Measurements from ENCODE around the gene KRTAP9-3. TPM values are rescaled to one million over a fixed set of nuclear protein-coding genes. Genes with fewer than 3 reads are reported as not detected.
"Not testable (repeated sequence)": the region's sequence is repeated elsewhere in the genome, so short reads cannot be mapped to it uniquely, and the experiment has no call there.

The KRTAP9-3 gene
- total RNA-seq, 1 donor from 2014 or later = not detected

DNA sequence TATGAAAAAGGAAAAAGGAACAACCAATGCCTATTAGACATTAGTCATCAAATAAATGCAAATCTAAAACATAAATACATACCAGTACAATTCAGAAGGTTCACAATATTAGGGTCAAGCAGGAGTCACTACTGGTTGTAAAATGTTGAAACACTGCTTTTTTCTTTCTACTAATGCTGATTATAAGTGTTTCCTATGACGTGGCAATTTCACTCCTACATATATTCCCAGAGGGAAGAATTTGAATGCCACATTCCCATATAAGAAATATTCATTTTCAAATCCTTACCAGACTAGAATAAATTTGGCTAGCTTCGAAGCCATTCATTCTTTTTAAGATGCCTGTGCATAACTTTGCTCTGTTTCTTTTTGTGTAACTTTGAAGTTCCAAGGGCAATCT, 8.4 kb upstream of the KRTAP9-3 start:
- intact Hi-C loops (cut with DNase I) = no loop called here
- Histone ChIP-seq H3K9me3 (no peaks in the 10 kb centered on the region), H3K27ac (no peak overlapping the region), H3K36me3 (no peaks in the 10 kb centered on the region), H3K4me1 (no peaks in the 10 kb centered on the region), H3K27me3 (ENCODE audit: low read depth) (peaks cover 7% of the 10 kb centered on the region), H3K4me3 (no peak overlapping the region)
- TF ChIP-seq, protein P1, sequence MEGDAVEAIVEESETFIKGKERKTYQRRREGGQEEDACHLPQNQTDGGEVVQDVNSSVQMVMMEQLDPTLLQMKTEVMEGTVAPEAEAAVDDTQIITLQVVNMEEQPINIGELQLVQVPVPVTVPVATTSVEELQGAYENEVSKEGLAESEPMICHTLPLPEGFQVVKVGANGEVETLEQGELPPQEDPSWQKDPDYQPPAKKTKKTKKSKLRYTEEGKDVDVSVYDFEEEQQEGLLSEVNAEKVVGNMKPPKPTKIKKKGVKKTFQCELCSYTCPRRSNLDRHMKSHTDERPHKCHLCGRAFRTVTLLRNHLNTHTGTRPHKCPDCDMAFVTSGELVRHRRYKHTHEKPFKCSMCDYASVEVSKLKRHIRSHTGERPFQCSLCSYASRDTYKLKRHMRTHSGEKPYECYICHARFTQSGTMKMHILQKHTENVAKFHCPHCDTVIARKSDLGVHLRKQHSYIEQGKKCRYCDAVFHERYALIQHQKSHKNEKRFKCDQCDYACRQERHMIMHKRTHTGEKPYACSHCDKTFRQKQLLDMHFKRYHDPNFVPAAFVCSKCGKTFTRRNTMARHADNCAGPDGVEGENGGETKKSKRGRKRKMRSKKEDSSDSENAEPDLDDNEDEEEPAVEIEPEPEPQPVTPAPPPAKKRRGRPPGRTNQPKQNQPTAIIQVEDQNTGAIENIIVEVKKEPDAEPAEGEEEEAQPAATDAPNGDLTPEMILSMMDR (IDR thresholded peaks at IDR 0.05) = no peak
- DNase-seq = no peak
- no peak for ATAC-seq

DNA sequence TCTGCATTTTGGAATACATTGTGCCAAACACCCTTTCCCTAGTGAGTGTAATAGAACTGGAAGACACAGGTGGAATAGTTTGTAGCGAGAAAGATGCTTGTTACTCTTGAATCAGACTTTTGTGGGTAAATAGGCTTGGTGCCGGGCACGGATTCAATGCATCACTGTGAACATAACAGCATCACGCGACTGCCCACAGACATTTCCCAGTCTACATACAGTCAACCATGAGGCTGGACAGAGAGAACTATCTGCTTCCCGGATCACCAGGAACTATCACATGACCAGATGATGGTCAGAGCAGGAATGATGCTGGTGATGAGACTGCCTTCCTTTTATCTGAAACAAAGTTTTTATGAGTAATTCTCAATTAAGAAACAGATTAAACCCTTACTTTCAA, 6.2 kb upstream of the KRTAP9-3 start:
- H3K27me3 ChIP-seq (ENCODE audit: low read depth) = peaks cover 7% of the 10 kb centered on the region
- intact Hi-C loops (cut with DNase I) = no loop called here
- DNase-seq (no peak), ATAC-seq (no peak)
- H3K27ac ChIP-seq = no peak overlapping the region
- H3K4me1 ChIP-seq = no peaks in the 10 kb centered on the region
- no peaks in the 10 kb centered on the region for H3K9me3 ChIP-seq
- H3K36me3 ChIP-seq = no peaks in the 10 kb centered on the region
- TF ChIP-seq, protein P1 (IDR thresholded peaks at IDR 0.05) = no peak
- H3K4me3 ChIP-seq = no peak overlapping the region

DNA sequence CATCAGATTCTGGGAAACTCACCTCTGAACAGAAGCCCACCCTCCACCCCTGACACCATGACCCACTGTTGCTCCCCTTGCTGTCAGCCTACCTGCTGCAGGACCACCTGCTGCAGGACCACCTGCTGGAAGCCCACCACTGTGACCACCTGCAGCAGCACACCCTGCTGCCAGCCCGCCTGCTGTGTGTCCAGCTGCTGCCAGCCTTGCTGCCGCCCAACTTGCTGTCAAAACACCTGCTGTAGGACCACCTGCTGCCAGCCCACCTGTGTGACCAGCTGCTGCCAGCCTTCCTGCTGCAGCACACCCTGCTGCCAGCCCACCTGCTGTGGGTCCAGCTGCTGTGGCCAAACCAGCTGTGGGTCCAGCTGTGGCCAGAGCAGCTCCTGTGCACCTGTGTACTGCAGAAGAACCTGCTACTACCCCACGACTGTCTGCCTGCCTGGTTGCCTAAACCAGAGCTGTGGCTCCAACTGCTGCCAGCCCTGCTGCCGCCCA, 5.6 kb upstream of the KRTAP9-3 start, which contains the start of gene KRTAP9-2:
TSS of gene KRTAP9-2 (plus strand) at position 51 of the 498 bp plus-strand sequence. CDS start at position 58, 7 bp downstream.
- intact Hi-C loops (cut with DNase I); H3K4me1 ChIP-seq; H3K9me3 ChIP-seq; H3K27me3 ChIP-seq (ENCODE audit: low read depth); H3K36me3 ChIP-seq; ATAC-seq; H3K4me3 ChIP-seq; H3K27ac ChIP-seq; DNase-seq: not testable (repeated sequence)

DNA sequence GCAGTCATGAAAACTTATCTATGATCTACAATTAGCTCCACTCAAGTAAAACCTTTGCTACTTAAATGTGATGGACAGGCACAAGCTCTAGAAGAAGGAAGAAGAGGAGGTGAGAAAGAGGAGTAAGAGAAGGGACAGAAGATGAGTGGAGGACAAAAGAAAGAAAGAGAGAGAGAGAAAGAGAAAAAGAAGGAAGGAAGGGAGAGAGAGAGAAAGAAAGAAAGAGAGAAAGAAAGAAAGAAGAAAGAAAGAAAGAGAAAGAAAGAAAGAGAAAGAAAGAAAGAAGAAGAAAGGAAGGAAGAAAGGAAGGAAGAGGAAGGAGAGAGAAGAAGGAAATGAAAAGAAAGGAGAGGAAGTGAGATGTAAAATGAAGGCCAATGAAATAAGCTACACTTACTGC, 2.2 kb upstream of the KRTAP9-3 start:
- no peaks in the 10 kb centered on the region for H3K9me3 ChIP-seq
- DNase-seq (no peak), ATAC-seq (no peak)
- H3K27me3 ChIP-seq (ENCODE audit: low read depth) = peaks cover 16% of the 10 kb centered on the region
- intact Hi-C loops (cut with DNase I) = no loop called here
- no peaks in the 10 kb centered on the region for H3K36me3 ChIP-seq
- H3K27ac ChIP-seq = no peak overlapping the region
- H3K4me1 ChIP-seq = no peaks in the 10 kb centered on the region
- no peak overlapping the region for H3K4me3 ChIP-seq
- TF ChIP-seq, protein P1 (IDR thresholded peaks at IDR 0.05) = no peak

DNA sequence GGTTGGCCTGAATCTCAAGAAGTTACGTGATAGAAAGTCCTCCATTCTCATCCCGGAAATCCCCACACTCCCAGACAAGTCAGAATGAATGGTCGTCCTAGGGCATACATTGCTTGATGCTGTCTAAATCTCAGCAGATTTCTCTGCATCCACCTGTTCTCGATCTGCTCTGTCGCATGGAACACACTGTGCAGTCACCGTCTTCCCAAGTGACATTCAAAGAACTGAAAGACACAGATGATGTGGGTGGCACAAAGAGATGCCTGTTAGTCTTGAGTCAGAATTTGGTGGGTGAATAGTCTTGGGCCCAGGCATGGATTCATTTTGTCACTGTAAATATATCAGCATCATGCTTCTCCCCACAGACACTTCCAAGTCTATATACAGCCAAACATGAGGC, 518 bp upstream of the KRTAP9-3 start:
- Histone ChIP-seq H3K4me3 (no peak overlapping the region), H3K4me1 (no peaks in the 10 kb centered on the region), H3K36me3 (no peaks in the 10 kb centered on the region), H3K9me3 (no peaks in the 10 kb centered on the region), H3K27me3 (ENCODE audit: low read depth) (peaks cover 16% of the 10 kb centered on the region), H3K27ac (no peak overlapping the region)
- TF ChIP-seq, protein P1 (IDR thresholded peaks at IDR 0.05) = no peak
- intact Hi-C loops (cut with DNase I) = no loop called here
- no peak for ATAC-seq
- DNase-seq = no peak

DNA sequence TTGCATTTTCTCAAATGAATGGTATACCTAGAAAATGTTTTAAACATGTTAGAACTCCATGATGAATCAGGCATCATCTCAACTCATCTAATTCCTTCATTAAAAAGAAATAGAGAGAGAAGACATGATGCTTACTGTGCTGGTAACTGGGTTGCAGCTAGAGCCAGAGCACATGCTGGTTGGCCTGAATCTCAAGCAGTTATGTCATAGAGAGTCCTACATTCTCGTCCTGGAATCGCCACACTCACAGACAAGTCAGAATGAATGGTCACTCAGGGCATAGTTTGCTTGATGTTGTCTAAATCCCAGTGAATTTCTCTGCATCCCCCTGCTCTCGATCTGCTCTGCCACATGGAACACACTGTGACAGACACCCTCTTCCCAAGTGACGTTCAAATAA, 4.9 kb downstream of the KRTAP9-3 start:
- H3K36me3 ChIP-seq; DNase-seq; H3K27me3 ChIP-seq (ENCODE audit: low read depth); intact Hi-C loops (cut with DNase I); ATAC-seq; H3K9me3 ChIP-seq; H3K4me1 ChIP-seq; H3K4me3 ChIP-seq; H3K27ac ChIP-seq: not testable (repeated sequence)

DNA sequence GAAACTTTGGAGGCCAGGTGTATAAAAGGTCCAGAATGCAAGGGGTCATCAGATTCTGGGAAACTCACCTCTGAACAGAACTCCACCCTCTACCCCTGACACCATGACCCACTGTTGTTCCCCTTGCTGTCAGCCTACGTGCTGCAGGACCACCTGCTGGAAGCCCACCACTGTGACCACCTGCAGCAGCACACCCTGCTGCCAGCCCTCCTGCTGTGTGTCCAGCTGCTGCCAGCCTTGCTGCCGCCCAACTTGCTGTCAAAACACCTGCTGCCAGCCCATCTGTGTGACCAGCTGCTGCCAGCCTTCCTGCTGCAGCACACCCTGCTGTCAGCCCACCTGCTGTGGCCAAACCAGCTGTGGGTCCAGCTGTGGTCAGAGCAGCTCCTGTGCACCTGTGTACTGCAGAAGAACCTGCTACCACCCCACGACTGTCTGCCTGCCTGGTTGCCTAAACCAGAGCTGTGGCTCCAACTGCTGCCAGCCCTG, 5.7 kb downstream of the KRTAP9-3 start, which contains the start of gene KRTAP9-8:
TSS of gene KRTAP9-8 (plus strand) at position 51 of the 489 bp plus-strand sequence. CDS start at position 104, 53 bp downstream.
- ATAC-seq; H3K36me3 ChIP-seq; H3K4me3 ChIP-seq; H3K9me3 ChIP-seq; H3K27me3 ChIP-seq (ENCODE audit: low read depth); intact Hi-C loops (cut with DNase I); H3K4me1 ChIP-seq; H3K27ac ChIP-seq; DNase-seq: not testable (repeated sequence)

DNA sequence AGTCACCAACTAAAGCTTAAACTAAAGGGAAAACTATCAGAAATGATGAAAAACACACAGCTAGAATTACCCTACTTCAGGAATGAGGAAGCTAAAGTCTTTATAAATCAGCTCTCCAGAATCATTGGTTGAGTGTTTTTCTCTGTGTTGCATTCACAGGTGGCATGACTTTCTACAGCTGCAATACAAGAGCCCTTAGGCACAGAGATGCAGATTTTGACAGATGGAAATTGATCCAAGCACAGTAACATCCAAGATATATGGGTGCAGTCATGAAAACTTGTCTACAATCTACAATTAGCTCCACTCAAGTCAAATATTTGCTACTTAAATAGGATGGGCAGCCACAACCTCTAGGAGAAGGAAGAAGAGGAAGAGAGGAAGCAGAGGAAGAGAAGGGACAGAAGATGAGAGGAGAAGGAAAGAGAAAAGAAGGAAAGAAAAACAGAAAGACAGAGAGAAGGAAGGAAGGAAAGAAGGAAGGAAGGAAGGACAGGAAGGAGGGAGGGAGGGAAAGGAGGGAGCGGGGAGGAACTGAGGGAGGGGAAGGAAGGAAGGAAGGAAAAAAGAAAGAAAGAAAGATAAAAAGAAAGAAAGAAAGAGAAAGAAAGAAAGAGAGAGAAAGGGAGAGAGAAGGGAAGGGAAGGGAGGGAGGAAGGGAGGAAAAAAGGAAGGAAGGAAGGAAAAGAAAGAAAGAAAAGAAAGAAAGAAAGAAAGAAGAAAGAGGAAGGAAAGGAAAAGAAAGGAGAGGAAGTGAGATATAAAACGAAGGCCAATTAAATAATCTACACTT, 14.9 kb downstream of the KRTAP9-3 start:
- H3K27ac ChIP-seq; H3K9me3 ChIP-seq; DNase-seq; intact Hi-C loops (cut with DNase I); H3K4me1 ChIP-seq; H3K36me3 ChIP-seq; H3K4me3 ChIP-seq; ATAC-seq; H3K27me3 ChIP-seq (ENCODE audit: low read depth): not testable (repeated sequence)

DNA sequence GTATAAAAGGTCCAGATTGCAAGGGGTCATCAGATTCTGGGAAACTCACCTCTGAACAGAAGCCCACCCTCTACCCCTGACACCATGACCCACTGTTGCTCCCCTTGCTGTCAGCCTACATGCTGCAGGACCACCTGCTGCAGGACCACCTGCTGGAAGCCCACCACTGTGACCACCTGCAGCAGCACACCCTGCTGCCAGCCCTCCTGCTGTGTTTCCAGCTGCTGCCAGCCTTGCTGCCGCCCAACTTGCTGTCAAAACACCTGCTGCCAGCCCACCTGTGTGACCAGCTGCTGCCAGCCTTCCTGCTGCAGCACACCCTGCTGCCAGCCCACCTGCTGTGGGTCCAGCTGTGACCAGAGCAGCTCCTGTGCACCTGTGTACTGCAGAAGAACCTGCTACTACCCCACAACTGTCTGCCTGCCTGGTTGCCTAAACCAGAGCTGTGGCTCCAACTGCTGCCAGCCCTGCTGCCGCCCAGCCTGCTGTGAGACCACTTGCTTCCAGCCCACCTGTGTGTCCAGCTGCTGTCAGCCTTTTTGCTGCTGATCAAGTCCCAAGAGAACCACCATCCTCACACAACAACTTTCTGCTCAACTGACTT, 17.5 kb downstream of the KRTAP9-3 start, which contains the start of gene KRTAP9-4:
TSS of gene KRTAP9-4 (plus strand) at position 51 of the 604 bp plus-strand sequence. CDS start at position 85, 34 bp downstream.
- DNase-seq; H3K27ac ChIP-seq; H3K27me3 ChIP-seq (ENCODE audit: low read depth); H3K36me3 ChIP-seq; H3K4me3 ChIP-seq; H3K4me1 ChIP-seq; ATAC-seq; intact Hi-C loops (cut with DNase I); H3K9me3 ChIP-seq: not testable (repeated sequence)

All from lower lobe of right lung (tissue), 2 donors.